K562 (cell line): ENCODE measurements around the gene FIZ1. TPM values are rescaled to one million over a fixed set of nuclear protein-coding genes. Genes with fewer than 3 reads are reported as not detected.

Experiments
- CBX8 ChIP-seq: fragments of 200-600 bp; sonication (generic); IDR thresholded peaks from 2 replicates; pipeline ENCODE4 v1.6.1; 2012; ENCODE audit warnings: borderline replicate concordance, mixed run types, low read depth, mild to moderate bottlenecking, moderate library complexity, mixed read lengths, low read length, control low read depth, inconsistent platforms; ENCODE audit not compliant: poor library complexity, severe bottlenecking; ENCODE audit errors: extremely low read depth
- DPF2 ChIP-seq: fragments of 450-650 bp; IDR thresholded peaks from 2 replicates; pipeline ENCODE4 v1.6.1; 2016
- E2F8 ChIP-seq: fragments of 450-650 bp; IDR thresholded peaks from 2 replicates; pipeline ENCODE4 v1.7.1; 2018; ENCODE audit warnings: mild to moderate bottlenecking, low read depth; ENCODE audit not compliant: partially characterized antibody
- FOXJ2 ChIP-seq: fragments of 200-800 bp; sonication (Bioruptor generic); IDR thresholded peaks from 2 replicates; pipeline ENCODE4 v1.6.1; 2016; ENCODE audit warnings: missing genetic modification characterization, missing compliant biosample characterization
- FOXO4 ChIP-seq: fragments of 450-650 bp; formaldehyde crosslinking; IDR thresholded peaks from 2 replicates; pipeline ENCODE4 v1.4.0; 2020; ENCODE audit warnings: mild to moderate bottlenecking, moderate library complexity
- MAFF ChIP-seq: IDR thresholded peaks from 2 replicates; pipeline ENCODE4 v1.6.1; 2012; ENCODE audit warnings: low read length, improper control_type of control experiment
- NFATC3 ChIP-seq: fragments of 450-650 bp; IDR thresholded peaks from 2 replicates; pipeline ENCODE4 v1.6.1; 2017; ENCODE audit warnings: mild to moderate bottlenecking
- SAFB ChIP-seq: fragments of 200-400 bp; formaldehyde crosslinking; IDR thresholded peaks from 2 replicates; pipeline ENCODE4 v1.6.1; 2017; ENCODE audit warnings: low read depth, low read length, borderline replicate concordance
- SMAD3 ChIP-seq: fragments of 450-650 bp; formaldehyde crosslinking; conservative IDR thresholded peaks from 2 replicates; pipeline ENCODE4 v1.4.0; 2020; ENCODE audit warnings: mild to moderate bottlenecking
- SMAD4 ChIP-seq: fragments of 250-450 bp; sonication (Bioruptor Pico); conservative IDR thresholded peaks from 2 replicates; pipeline ENCODE4 v1.8.0; 2021; ENCODE audit warnings: inconsistent platforms, mild to moderate bottlenecking, moderate library complexity
- TAF7 ChIP-seq: fragments of 450-650 bp; IDR thresholded peaks from 2 replicates; pipeline ENCODE4 v1.6.1; 2016; ENCODE audit warnings: missing genetic modification characterization, missing compliant biosample characterization
- ZNF146 ChIP-seq: IDR thresholded peaks from one replicate; pipeline ENCODE4 v1.6.1; 2018; ENCODE audit warnings: missing compliant biosample characterization; ENCODE audit not compliant: unreplicated experiment
- ZNF407 ChIP-seq: fragments of 450-650 bp; IDR thresholded peaks from 2 replicates; pipeline ENCODE4 v1.6.1; 2016; ENCODE audit warnings: low read depth
- ZNF780A ChIP-seq: fragments of 250-450 bp; sonication (Bioruptor Pico); IDR thresholded peaks from 2 replicates; pipeline ENCODE4 v1.5.0; 2021; ENCODE audit warnings: mild to moderate bottlenecking
- polyA plus RNA-seq, 8 experiments: library from polyadenylated mRNA; depleted of rRNA in 4 of 8; stranded (reverse) in 5 of 8; unstranded in 3 of 8; fragments of >200 nt; fragmentation: Nextera tagmentation in 2 of 8; fragmentation: Illumina TruSeq in 1 of 8; extraction: Ambion mirVana in 2 of 8; extraction: Trizol in 1 of 8; gene quantifications; 2 replicates each; pipeline versions ENCODE4 v1.2.1 to v1.2.3, GENCODE V29; 2011 to 2014; ENCODE audit warnings: inconsistent platforms in 1 of 8, missing spikeins in 1 of 8
- total RNA-seq, 7 experiments: library from RNA; depleted of rRNA in 6 of 7; stranded (reverse); fragments of >200 nt in 6 of 7; fragmentation: Illumina TruSeq in 2 of 7; extraction: Trizol in 2 of 7; gene quantifications; 2 replicates each; pipeline versions ENCODE4 v1.2.1 to v1.2.3, GENCODE V29; 2011 to 2021; ENCODE audit warnings: low replicate concordance in 1 of 7

Gene FIZ1
- total and polyA plus RNA-seq, 9 of the 15 experiments (the other 6 are each of a cell fraction or from before 2014, with no cell fraction given), result 0.79 to 17.5 (median 5.5) TPM

- TF ChIP-seq SAFB (peak; percentile 47; the same call in 1 of the 2 replicates), ZNF407 (no peak), ZNF146 (CRISPR knock-in tag) (no peak), FOXO4 (no peak), DPF2 (no peak; the same call in 1 of the 2 replicates), ZNF780A (CRISPR knock-in tag) (no peak), NFATC3 (no peak), FOXJ2 (no peak), SMAD3 (CRISPR knock-in tag) (no peak), CBX8 (no peak), E2F8 (no peak), MAFF (no peak), TAF7 (tag) (no peak), SMAD4 (CRISPR knock-in tag) (peak; percentile 50; the same call in 1 of the 2 replicates)
Observed at GRCh38 chr19:55546822-55547614, 52.3 kb downstream of the FIZ1 start (continued).
